Smooth muscle cell (in vitro differentiated cells): ENCODE measurements around the gene SHISA7. TPM values are rescaled to one million over a fixed set of nuclear protein-coding genes. Genes with fewer than 3 reads are reported as not detected.

ENCODE experiments used
- DNase-seq: peaks from one replicate; lab custom pipeline; 2025; ENCODE audit not compliant: unreplicated experiment; lab: John Stamatoyannopoulos, UW
- H2AFZ ChIP-seq: fragments of 200-600 bp; sonication (generic); 2 replicates; pipeline ENCODE4 v1.6.0; 2016; ENCODE audit warnings: antibody characterized with exemption, low read depth, mild to moderate bottlenecking
- H3F3A ChIP-seq: fragments of 200-600 bp; sonication (generic); 2 replicates; pipeline ENCODE4 v1.6.0; 2017; ENCODE audit warnings: antibody characterized with exemption, low read depth
- H3K27ac ChIP-seq: fragments of 200-600 bp; sonication (generic); 2 replicates; pipeline ENCODE4 v1.5.1; 2016; ENCODE audit warnings: low read depth, mild to moderate bottlenecking
- H3K27me3 ChIP-seq: fragments of 200-600 bp; sonication (generic); 2 replicates; pipeline ENCODE4 v1.6.1; 2016; ENCODE audit warnings: low read depth, mild to moderate bottlenecking
- H3K36me3 ChIP-seq: fragments of 200-600 bp; sonication (generic); 2 replicates; pipeline ENCODE4 v1.5.1; 2016; ENCODE audit warnings: low read depth
- H3K4me1 ChIP-seq: fragments of 200-600 bp; sonication (generic); 2 replicates; pipeline ENCODE4 v1.5.1; 2016; ENCODE audit warnings: low read depth
- H3K4me2 ChIP-seq: fragments of 200-600 bp; sonication (generic); 2 replicates; pipeline ENCODE4 v1.6.0; 2016; ENCODE audit warnings: mild to moderate bottlenecking
- H3K4me3 ChIP-seq: fragments of 200-600 bp; sonication (generic); 2 replicates; pipeline ENCODE4 v1.5.1; 2016; ENCODE audit warnings: mild to moderate bottlenecking
- H3K79me2 ChIP-seq: fragments of 200-600 bp; sonication (generic); 2 replicates; pipeline ENCODE4 v1.6.0; 2016; ENCODE audit warnings: low read depth, mild to moderate bottlenecking
- H3K9ac ChIP-seq: fragments of 200-600 bp; sonication (generic); 2 replicates; pipeline ENCODE4 v1.6.0; 2016; ENCODE audit warnings: low read depth
- H3K9me3 ChIP-seq: fragments of 200-600 bp; sonication (generic); replicated peaks from 2 replicates; pipeline ENCODE4 v1.5.1; 2016; ENCODE audit warnings: low read depth
- H4K20me1 ChIP-seq: fragments of 200-600 bp; sonication (generic); 2 replicates; pipeline ENCODE4 v1.6.0; 2016; ENCODE audit warnings: low read depth
- WGBS: methylation state at CpG from one replicate; pipeline ENCODE4 v1.1.7; 2016; ENCODE audit warnings: low lambda C conversion rate; 5-methylcytosine and 5-hydroxymethylcytosine counted together
- polyA plus RNA-seq: library from polyadenylated mRNA; unstranded; fragments of >200 nt; fragmentation: Nextera tagmentation; extraction: Ambion mirVana; gene quantifications from 2 replicates; pipeline ENCODE4 v1.2.1, GENCODE V29; 2016
- total RNA-seq: library from RNA; depleted of rRNA; stranded (reverse); fragments of >200 nt; gene quantifications from 2 replicates; pipeline ENCODE4 v1.2.3, GENCODE V29; 2014
- TF ChIP-seq, protein P1 (sequence below): fragments of 200-600 bp; sonication (generic); IDR thresholded peaks from 2 replicates; pipeline ENCODE4 v1.5.1; 2017; ENCODE audit warnings: borderline replicate concordance, mild to moderate bottlenecking, antibody characterized with exemption; ENCODE audit not compliant: insufficient read depth, poor library complexity, severe bottlenecking

The SHISA7 gene
- total and polyA plus RNA-seq, 2 experiments from 2014 or later: not detected

DNA sequence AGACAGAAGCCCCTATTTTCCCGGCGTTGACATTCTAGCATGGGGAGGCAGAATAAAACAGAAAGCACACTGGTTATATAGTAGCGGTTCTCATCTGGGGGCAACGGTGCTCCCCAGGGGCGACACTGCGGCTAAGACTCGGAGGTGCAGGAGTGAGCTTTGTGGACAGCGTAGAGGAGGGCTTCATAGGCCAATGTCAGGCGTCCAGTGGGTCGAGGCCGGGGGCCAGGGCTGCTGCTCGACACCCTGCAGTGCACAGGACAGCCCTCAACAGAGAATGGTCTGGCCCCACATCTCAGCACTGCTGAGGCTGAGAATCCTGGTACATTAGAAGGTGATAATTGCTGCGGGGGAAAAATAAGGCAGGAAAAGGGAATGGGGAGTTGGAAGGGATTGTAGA is 34.8 kb upstream of the SHISA7 start:
- DNase-seq: no peak
- Histone ChIP-seq H3K4me2 (peak overlapping the region; percentile 83), H3F3A (no peaks in the 10 kb centered on the region), H3K9ac (no peak overlapping the region), H3K4me3 (peak overlapping the region; percentile 67), H3K27me3 (no peaks in the 10 kb centered on the region), H3K36me3 (no peaks in the 10 kb centered on the region), H3K9me3 (no peaks in the 10 kb centered on the region), H3K79me2 (peaks cover 19% of the 10 kb centered on the region), H2AFZ (no peak overlapping the region), H4K20me1 (no peaks in the 10 kb centered on the region), H3K4me1 (peaks cover 16% of the 10 kb centered on the region), H3K27ac (no peak overlapping the region)
- TF ChIP-seq, protein P1, sequence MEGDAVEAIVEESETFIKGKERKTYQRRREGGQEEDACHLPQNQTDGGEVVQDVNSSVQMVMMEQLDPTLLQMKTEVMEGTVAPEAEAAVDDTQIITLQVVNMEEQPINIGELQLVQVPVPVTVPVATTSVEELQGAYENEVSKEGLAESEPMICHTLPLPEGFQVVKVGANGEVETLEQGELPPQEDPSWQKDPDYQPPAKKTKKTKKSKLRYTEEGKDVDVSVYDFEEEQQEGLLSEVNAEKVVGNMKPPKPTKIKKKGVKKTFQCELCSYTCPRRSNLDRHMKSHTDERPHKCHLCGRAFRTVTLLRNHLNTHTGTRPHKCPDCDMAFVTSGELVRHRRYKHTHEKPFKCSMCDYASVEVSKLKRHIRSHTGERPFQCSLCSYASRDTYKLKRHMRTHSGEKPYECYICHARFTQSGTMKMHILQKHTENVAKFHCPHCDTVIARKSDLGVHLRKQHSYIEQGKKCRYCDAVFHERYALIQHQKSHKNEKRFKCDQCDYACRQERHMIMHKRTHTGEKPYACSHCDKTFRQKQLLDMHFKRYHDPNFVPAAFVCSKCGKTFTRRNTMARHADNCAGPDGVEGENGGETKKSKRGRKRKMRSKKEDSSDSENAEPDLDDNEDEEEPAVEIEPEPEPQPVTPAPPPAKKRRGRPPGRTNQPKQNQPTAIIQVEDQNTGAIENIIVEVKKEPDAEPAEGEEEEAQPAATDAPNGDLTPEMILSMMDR: no peak
- WGBS: 94% methylated on average over 13 of the region's 13 CpGs

DNA sequence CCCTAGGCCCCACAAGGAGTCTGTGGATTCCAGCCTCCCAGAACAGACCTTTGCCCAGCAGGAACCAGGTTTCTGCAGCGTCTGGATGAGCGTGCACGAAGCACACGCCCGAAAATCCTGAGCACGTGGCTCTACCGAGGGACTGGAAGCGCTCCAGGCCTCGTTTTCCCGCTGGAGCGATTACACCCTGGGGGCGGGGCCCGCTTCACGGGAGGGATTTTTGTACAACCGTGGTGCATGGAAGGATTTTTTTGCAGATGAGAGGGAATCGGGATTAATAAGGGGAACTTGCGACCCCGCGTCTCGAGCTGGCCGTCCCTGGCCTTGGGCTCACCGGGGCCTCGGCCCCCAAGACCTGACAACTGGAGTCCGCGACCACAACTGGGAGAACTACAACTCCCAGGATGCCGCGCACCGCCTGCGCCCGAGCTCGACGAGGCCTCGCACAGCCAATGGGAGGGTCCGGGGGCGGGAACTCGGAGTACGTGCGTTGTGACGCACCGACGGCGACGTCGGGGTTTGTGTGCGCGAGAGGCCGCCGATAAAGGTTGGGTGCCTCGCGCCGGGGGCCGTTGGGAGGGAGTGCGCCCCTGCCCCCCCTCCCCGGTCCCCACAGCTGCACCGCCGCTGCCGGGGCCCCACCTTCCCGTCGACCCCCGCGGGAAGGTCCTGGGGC is 33.1 kb upstream of the SHISA7 start, which contains the start of gene ZNF628:
Gene ZNF628 (plus strand): TSS at position 518 of the 676 bp plus-strand sequence. CDS start 3,294 bp downstream, outside the sequence.
- H2AFZ ChIP-seq: peak within 1 kb of the TSS; percentile 89
- no peaks in the 10 kb centered on the region for H3F3A ChIP-seq
- 2% methylated on average over 48 of the region's 61 CpGs for WGBS
- no peaks in the 10 kb centered on the region for H4K20me1 ChIP-seq
- peaks cover 16% of the 10 kb centered on the region for H3K4me1 ChIP-seq
- H3K9me3 ChIP-seq: no peaks in the 10 kb centered on the region
- H3K9ac ChIP-seq: peak within 1 kb of the TSS; percentile 82
- H3K27me3 ChIP-seq: no peaks in the 10 kb centered on the region
- H3K4me2 ChIP-seq: peak within 1 kb of the TSS; percentile 83
- peaks cover 19% of the 10 kb centered on the region for H3K79me2 ChIP-seq
- H3K36me3 ChIP-seq: no peaks in the 10 kb centered on the region
- TF ChIP-seq, protein P1: no peak
- H3K27ac ChIP-seq: peak within 1 kb of the TSS; percentile 89
- peak; percentile 96 for DNase-seq
- H3K4me3 ChIP-seq: peak within 1 kb of the TSS; percentile 67

DNA sequence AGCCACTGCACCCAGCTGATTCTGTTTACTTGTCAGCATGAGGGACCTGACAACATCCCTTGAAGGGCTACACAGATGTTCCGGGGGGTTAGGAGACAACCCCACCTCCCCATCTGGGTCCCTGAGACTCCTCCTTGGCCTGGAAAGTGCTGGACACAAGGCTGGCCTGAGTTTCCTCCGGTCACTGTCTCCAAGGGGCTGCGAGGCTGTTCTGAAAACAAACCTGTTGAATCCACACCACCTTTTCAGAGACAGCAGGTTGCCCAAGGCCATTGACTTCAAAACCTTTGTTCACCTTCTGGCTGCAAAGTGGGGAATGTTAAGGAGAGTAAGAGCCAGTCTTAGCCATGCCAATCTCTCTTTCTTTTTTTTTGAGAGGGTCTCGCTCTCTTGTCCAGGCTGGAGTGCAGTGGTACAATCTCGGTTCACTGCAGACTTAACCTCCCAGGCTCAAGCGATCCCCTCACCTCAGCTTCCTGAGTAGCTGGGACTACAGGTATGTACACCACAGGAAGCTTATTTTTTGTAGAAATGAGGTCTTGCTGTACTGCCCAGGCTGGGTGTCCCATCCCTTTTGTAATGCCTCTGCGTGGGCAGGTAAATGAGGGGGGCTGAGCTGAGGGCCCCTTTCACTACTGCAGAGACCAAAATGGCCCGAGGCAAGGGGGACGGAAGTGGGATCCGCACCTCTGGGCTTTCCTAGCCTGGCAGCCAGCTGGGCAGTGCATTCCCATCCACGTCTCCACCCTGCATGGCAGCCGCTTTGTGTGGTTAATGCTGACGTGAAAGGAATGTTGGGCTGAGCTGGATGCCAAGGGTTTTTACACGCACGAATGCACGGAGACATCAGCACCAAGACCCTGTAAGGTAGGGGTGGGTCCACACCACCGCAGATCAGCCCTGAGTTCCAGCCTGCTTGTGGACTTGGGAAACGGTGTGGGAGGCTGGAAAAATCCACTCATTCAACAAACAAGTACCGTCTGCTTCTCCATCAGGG is 31.5 kb upstream of the SHISA7 start:
- peak overlapping the region; percentile 47 for H3K27ac ChIP-seq
- H2AFZ ChIP-seq: no peak overlapping the region

More for the DNA sequence above, 31.5 kb upstream of the SHISA7 start:
- Histone ChIP-seq H3K4me3 (no peak overlapping the region), H3K4me2 (no peak overlapping the region), H3K79me2 (peaks cover 19% of the 10 kb centered on the region), H3F3A (no peaks in the 10 kb centered on the region), H3K36me3 (no peaks in the 10 kb centered on the region), H3K4me1 (peaks cover 16% of the 10 kb centered on the region), H3K9me3 (no peaks in the 10 kb centered on the region), H4K20me1 (no peaks in the 10 kb centered on the region), H3K27me3 (no peaks in the 10 kb centered on the region), H3K9ac (no peak overlapping the region)
- TF ChIP-seq, protein P1: no peak
- DNase-seq: no peak
- WGBS: 84% methylated on average over 19 of the region's 19 CpGs
